Measurements from ENCODE around the gene ATXN7L2.

DNA sequence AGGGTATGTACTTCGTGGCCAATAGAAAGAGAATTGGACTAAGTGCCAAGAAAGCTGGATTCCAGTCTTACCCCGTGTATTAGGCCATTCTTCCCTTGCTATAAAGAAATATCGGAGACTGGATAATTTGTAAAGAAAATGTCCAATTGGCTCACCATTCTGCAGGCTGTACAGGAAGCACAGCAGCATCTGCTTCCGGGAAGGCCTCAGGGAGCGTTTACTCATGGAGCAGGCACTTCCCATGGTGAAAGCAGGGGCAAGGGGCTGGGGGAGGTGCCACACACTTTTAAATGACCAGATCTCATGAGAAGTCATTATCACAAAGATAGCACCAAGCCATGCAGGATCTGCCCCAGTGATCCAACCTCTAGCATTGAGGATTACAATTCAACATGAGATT lies 33.6 kb downstream of the ATXN7L2 start:
- TF ChIP-seq, protein P1, sequence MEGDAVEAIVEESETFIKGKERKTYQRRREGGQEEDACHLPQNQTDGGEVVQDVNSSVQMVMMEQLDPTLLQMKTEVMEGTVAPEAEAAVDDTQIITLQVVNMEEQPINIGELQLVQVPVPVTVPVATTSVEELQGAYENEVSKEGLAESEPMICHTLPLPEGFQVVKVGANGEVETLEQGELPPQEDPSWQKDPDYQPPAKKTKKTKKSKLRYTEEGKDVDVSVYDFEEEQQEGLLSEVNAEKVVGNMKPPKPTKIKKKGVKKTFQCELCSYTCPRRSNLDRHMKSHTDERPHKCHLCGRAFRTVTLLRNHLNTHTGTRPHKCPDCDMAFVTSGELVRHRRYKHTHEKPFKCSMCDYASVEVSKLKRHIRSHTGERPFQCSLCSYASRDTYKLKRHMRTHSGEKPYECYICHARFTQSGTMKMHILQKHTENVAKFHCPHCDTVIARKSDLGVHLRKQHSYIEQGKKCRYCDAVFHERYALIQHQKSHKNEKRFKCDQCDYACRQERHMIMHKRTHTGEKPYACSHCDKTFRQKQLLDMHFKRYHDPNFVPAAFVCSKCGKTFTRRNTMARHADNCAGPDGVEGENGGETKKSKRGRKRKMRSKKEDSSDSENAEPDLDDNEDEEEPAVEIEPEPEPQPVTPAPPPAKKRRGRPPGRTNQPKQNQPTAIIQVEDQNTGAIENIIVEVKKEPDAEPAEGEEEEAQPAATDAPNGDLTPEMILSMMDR (IDR thresholded peaks at IDR 0.05), result no peak
- TF ChIP-seq KDM1A (IDR thresholded peaks at IDR 0.05; ENCODE audit: low read depth) (no peak), POLR2A (IDR thresholded peaks at IDR 0.05; ENCODE audit: low read length) (no peak), EP300 (IDR thresholded peaks at IDR 0.05) (no peak), BHLHE40 (IDR thresholded peaks at IDR 0.05; ENCODE audit: low read depth, low read length) (no peak)
- TF ChIP-seq, protein P2, sequence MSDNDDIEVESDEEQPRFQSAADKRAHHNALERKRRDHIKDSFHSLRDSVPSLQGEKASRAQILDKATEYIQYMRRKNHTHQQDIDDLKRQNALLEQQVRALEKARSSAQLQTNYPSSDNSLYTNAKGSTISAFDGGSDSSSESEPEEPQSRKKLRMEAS (IDR thresholded peaks at IDR 0.05), result no peak
- TF ChIP-seq, protein P3, sequence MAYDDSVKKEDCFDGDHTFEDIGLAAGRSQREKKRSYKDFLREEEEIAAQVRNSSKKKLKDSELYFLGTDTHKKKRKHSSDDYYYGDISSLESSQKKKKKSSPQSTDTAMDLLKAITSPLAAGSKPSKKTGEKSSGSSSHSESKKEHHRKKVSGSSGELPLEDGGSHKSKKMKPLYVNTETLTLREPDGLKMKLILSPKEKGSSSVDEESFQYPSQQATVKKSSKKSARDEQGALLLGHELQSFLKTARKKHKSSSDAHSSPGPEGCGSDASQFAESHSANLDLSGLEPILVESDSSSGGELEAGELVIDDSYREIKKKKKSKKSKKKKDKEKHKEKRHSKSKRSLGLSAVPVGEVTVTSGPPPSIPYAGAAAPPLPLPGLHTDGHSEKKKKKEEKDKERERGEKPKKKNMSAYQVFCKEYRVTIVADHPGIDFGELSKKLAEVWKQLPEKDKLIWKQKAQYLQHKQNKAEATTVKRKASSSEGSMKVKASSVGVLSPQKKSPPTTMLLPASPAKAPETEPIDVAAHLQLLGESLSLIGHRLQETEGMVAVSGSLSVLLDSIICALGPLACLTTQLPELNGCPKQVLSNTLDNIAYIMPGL (CRISPR knock-in tag; IDR thresholded peaks at IDR 0.05; ENCODE audit: borderline replicate concordance), result no peak
- TF ChIP-seq, protein P4, sequence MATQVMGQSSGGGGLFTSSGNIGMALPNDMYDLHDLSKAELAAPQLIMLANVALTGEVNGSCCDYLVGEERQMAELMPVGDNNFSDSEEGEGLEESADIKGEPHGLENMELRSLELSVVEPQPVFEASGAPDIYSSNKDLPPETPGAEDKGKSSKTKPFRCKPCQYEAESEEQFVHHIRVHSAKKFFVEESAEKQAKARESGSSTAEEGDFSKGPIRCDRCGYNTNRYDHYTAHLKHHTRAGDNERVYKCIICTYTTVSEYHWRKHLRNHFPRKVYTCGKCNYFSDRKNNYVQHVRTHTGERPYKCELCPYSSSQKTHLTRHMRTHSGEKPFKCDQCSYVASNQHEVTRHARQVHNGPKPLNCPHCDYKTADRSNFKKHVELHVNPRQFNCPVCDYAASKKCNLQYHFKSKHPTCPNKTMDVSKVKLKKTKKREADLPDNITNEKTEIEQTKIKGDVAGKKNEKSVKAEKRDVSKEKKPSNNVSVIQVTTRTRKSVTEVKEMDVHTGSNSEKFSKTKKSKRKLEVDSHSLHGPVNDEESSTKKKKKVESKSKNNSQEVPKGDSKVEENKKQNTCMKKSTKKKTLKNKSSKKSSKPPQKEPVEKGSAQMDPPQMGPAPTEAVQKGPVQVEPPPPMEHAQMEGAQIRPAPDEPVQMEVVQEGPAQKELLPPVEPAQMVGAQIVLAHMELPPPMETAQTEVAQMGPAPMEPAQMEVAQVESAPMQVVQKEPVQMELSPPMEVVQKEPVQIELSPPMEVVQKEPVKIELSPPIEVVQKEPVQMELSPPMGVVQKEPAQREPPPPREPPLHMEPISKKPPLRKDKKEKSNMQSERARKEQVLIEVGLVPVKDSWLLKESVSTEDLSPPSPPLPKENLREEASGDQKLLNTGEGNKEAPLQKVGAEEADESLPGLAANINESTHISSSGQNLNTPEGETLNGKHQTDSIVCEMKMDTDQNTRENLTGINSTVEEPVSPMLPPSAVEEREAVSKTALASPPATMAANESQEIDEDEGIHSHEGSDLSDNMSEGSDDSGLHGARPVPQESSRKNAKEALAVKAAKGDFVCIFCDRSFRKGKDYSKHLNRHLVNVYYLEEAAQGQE (IDR thresholded peaks at IDR 0.05), result no peak

All from A549 (cell line).